GM23248 (cell line): ENCODE data around the gene MYO1A. TPM values are rescaled to one million over a fixed set of nuclear protein-coding genes. Genes with fewer than 3 reads are reported as not detected.
"Not testable (repeated sequence)": the region's sequence is repeated elsewhere in the genome, so short reads cannot be mapped to it uniquely, and the experiment has no call there.

Experiments
- DNase-seq: peaks from one replicate; pipeline ENCODE4 v3.0.0-alpha.2; 2015
- H2AFZ ChIP-seq: fragments of 200-600 bp; sonication (generic); 2 replicates; pipeline ENCODE4 v1.6.1; 2016; ENCODE audit warnings: antibody characterized with exemption
- H3F3A ChIP-seq: fragments of 200-600 bp; sonication (generic); 2 replicates; pipeline ENCODE4 v1.6.1; 2016; ENCODE audit warnings: mild to moderate bottlenecking, antibody characterized with exemption, mixed run types; ENCODE audit not compliant: insufficient read depth
- H3K27ac ChIP-seq: fragments of 200-600 bp; sonication (generic); 2 replicates; pipeline ENCODE4 v1.5.1; 2016; ENCODE audit warnings: mild to moderate bottlenecking
- H3K27me3 ChIP-seq: fragments of 200-600 bp; sonication (generic); replicated peaks from 2 replicates; pipeline ENCODE4 v1.6.1; 2016; ENCODE audit warnings: mild to moderate bottlenecking; ENCODE audit not compliant: insufficient read depth
- H3K36me3 ChIP-seq: fragments of 200-600 bp; sonication (generic); 2 replicates; pipeline ENCODE4 v1.6.1; 2016; ENCODE audit warnings: low read depth, mild to moderate bottlenecking
- H3K4me1 ChIP-seq: fragments of 200-600 bp; sonication (generic); 2 replicates; pipeline ENCODE4 v1.6.1; 2016; ENCODE audit warnings: mild to moderate bottlenecking; ENCODE audit not compliant: insufficient read depth
- H3K4me2 ChIP-seq: fragments of 200-600 bp; sonication (generic); one replicate; pipeline ENCODE4 v1.6.1; 2016; ENCODE audit warnings: mild to moderate bottlenecking; ENCODE audit not compliant: unreplicated experiment
- H3K4me3 ChIP-seq: fragments of 200-600 bp; sonication (generic); 2 replicates; pipeline ENCODE4 v1.5.1; 2016; ENCODE audit warnings: mild to moderate bottlenecking
- H3K79me2 ChIP-seq: fragments of 200-600 bp; sonication (generic); 2 replicates; pipeline ENCODE4 v1.6.1; 2016; ENCODE audit warnings: mild to moderate bottlenecking; ENCODE audit not compliant: insufficient read depth
- H3K9ac ChIP-seq: fragments of 200-600 bp; sonication (generic); 2 replicates; pipeline ENCODE4 v1.6.1; 2016; ENCODE audit warnings: mild to moderate bottlenecking
- H3K9me2 ChIP-seq: fragments of 200-600 bp; sonication (generic); 2 replicates; pipeline ENCODE4 v1.6.1; 2016; ENCODE audit warnings: mixed run types, mild to moderate bottlenecking, moderate library complexity; ENCODE audit not compliant: insufficient read depth
- H3K9me3 ChIP-seq: fragments of 200-600 bp; sonication (generic); one replicate; pipeline ENCODE4 v1.6.1; 2017; ENCODE audit warnings: low read depth
- H4K20me1 ChIP-seq: fragments of 200-600 bp; sonication (generic); 2 replicates; pipeline ENCODE4 v1.6.0; 2016; ENCODE audit not compliant: insufficient read depth
- EZH2 ChIP-seq: fragments of 200-600 bp; sonication (generic); IDR thresholded peaks from 2 replicates; pipeline ENCODE4 v1.6.1; 2018; ENCODE audit warnings: antibody characterized with exemption, mild to moderate bottlenecking; ENCODE audit not compliant: insufficient read depth, poor library complexity, severe bottlenecking
- EZH2phosphoT487 ChIP-seq: fragments of 200-600 bp; sonication (generic); IDR thresholded peaks from 2 replicates; pipeline ENCODE4 v1.6.1; 2018; ENCODE audit warnings: antibody characterized with exemption, moderate library complexity, mild to moderate bottlenecking, low read depth; ENCODE audit not compliant: insufficient read depth
- WGBS, 2 experiments: methylation state at CpG; one replicate each; pipeline ENCODE4 v1.1.6; 2015 to 2017; ENCODE audit warnings: low lambda C conversion rate in 2 of 2, low coverage in 1 of 2; ENCODE audit errors: missing lambda C conversion rate in 2 of 2; 5-methylcytosine and 5-hydroxymethylcytosine counted together
- in situ Hi-C: fragments of 300-500 bp; cut with MboI; formaldehyde crosslinking; loops from 2 replicates; pipeline ENCODE4 v1.15.0; 2020
- polyA plus RNA-seq: library from polyadenylated mRNA; unstranded; fragments of >200 nt; fragmentation: Nextera tagmentation; extraction: Ambion mirVana; gene quantifications from 2 replicates; pipeline ENCODE4 v1.2.1, GENCODE V29; 2016
- total RNA-seq: library from RNA; depleted of rRNA; stranded (reverse); fragments of >200 nt; shearing (Covaris generic); gene quantifications from 2 replicates; pipeline ENCODE4 v1.2.3, GENCODE V29; 2014

Gene MYO1A
- total and polyA plus RNA-seq, 2 experiments from 2014 or later, result not detected

- Histone ChIP-seq H3K4me1 (no peaks in the 10 kb centered on the region), H3K27me3 (peaks cover 24% of the 10 kb centered on the region), H3K9me3 (no peaks in the 10 kb centered on the region), H3K9me2 (no peaks in the 10 kb centered on the region), H3K9ac (no peak overlapping the region), H3F3A (no peaks in the 10 kb centered on the region), H3K4me3 (no peak overlapping the region), H3K36me3 (no peaks in the 10 kb centered on the region), H3K27ac (no peak overlapping the region), H4K20me1 (no peaks in the 10 kb centered on the region), H2AFZ (no peak overlapping the region), H3K79me2 (no peaks in the 10 kb centered on the region), H3K4me2 (no peak overlapping the region)
- TF ChIP-seq EZH2 (no peak), EZH2phosphoT487 (no peak)
- no peak for DNase-seq
- 83 to 96% methylated on average over 1 of the region's 1 CpG for WGBS, 2 experiments
- in situ Hi-C loops, result no loop called here
Measured at GRCh38 chr12:57018906-57019305, 31.0 kb downstream of the MYO1A start.

DNA sequence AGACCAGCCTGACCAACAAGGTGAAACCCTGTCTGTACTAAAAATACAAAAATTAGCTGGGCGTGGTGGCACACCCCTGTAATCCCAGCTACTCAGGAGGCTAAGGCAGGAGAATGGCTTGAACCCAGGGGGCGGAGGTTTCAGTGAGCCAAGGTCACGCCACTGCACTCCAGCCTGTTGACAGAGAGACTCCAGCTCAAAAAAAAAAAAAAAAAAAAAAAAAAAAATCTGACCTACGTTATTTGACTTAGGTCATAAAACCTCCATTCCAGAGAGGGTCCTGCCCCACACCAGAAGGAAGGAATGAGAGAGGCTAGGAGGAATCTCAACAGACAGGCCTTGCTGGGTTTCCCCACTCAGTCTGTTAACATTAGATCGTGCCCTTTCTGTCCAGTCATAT is 31.6 kb downstream of the MYO1A start:
- H3K4me1 ChIP-seq, H3K9me2 ChIP-seq, H3K4me3 ChIP-seq, H3K9ac ChIP-seq, DNase-seq, H3K27ac ChIP-seq, H3K9me3 ChIP-seq, H3K4me2 ChIP-seq, in situ Hi-C loops, H3K79me2 ChIP-seq, H3K36me3 ChIP-seq, H4K20me1 ChIP-seq, H2AFZ ChIP-seq, H3F3A ChIP-seq: not testable (repeated sequence)
- WGBS, 2 experiments, result 43 to 56% methylated on average over 4 to 5 of the region's 5 CpGs
- H3K27me3 ChIP-seq, result peaks cover 29% of the 10 kb centered on the region

- no peaks in the 10 kb centered on the region for H3K4me1 ChIP-seq
- H2AFZ ChIP-seq, result no peak within 1 kb of the TSS
- DNase-seq, result no peak
- in situ Hi-C loops, result no loop called here
- no peak within 1 kb of the TSS for H3K27ac ChIP-seq
- H3K9me3 ChIP-seq, result no peaks in the 10 kb centered on the region
- H4K20me1 ChIP-seq, result no peaks in the 10 kb centered on the region
- H3K9me2 ChIP-seq, result no peaks in the 10 kb centered on the region
- H3K9ac ChIP-seq, result no peak within 1 kb of the TSS
- H3F3A ChIP-seq, result no peaks in the 10 kb centered on the region
- TF ChIP-seq EZH2, result no peak
- no peak for TF ChIP-seq EZH2phosphoT487
- H3K79me2 ChIP-seq, result no peaks in the 10 kb centered on the region
- peaks cover 36% of the 10 kb centered on the region for H3K27me3 ChIP-seq
- no peaks in the 10 kb centered on the region for H3K36me3 ChIP-seq
- no peak within 1 kb of the TSS for H3K4me2 ChIP-seq
- no peak within 1 kb of the TSS for H3K4me3 ChIP-seq
- WGBS, 2 experiments, result 17 to 30% methylated on average over 5 to 6 of the region's 6 CpGs
Measured at GRCh38 chr12:57016348-57016747, 33.6 kb downstream of the MYO1A start, which contains the start of gene TAC3. TAC3 (minus strand) TSS chr12:57016529; CDS start chr12:57015797, 732 bp downstream.

GRCh38 chr12:57012600-57013465 is 37.1 kb downstream of the MYO1A start:
- H3K79me2 ChIP-seq, result no peaks in the 10 kb centered on the region
- H3F3A ChIP-seq, result no peaks in the 10 kb centered on the region; the same call in 1 of the 2 replicates
- no peak overlapping the region for H3K4me2 ChIP-seq
- no peaks in the 10 kb centered on the region for H3K9me3 ChIP-seq
- H3K27me3 ChIP-seq, result peaks cover 36% of the 10 kb centered on the region
- TF ChIP-seq EZH2phosphoT487 (no peak), EZH2 (no peak)
- H3K4me3 ChIP-seq, result no peak overlapping the region
- no peaks in the 10 kb centered on the region for H3K36me3 ChIP-seq
- H3K27ac ChIP-seq, result no peak overlapping the region
- H3K9ac ChIP-seq, result no peak overlapping the region
- H3K4me1 ChIP-seq, result no peaks in the 10 kb centered on the region
- no peak for DNase-seq
- 44 to 48% methylated on average over 7 of the region's 7 CpGs for WGBS, 2 experiments
- no peak overlapping the region for H2AFZ ChIP-seq
- in situ Hi-C loops, result no loop called here
- H3K9me2 ChIP-seq, result no peaks in the 10 kb centered on the region
- no peaks in the 10 kb centered on the region for H4K20me1 ChIP-seq
